Lower leg skin (tissue), 3 donors: ENCODE data around the gene PRSS22.

Experiments used
- POLR2A ChIP-seq, 2 donors: fragments of 450-650 bp; IDR thresholded peaks; one replicate each; pipeline ENCODE4 v1.6.1; 2016 to 2017; ENCODE audit warnings: antibody characterized with exemption in 2 of 2, mild to moderate bottlenecking in 1 of 2, moderate library complexity in 1 of 2
- TF ChIP-seq, protein P1 (sequence below), 3 donors: fragments of 450-650 bp; IDR thresholded peaks; one replicate each; pipeline ENCODE4 v1.5.1; 2016; ENCODE audit warnings: antibody characterized with exemption in 3 of 3, mild to moderate bottlenecking in 3 of 3, moderate library complexity in 2 of 3

DNA sequence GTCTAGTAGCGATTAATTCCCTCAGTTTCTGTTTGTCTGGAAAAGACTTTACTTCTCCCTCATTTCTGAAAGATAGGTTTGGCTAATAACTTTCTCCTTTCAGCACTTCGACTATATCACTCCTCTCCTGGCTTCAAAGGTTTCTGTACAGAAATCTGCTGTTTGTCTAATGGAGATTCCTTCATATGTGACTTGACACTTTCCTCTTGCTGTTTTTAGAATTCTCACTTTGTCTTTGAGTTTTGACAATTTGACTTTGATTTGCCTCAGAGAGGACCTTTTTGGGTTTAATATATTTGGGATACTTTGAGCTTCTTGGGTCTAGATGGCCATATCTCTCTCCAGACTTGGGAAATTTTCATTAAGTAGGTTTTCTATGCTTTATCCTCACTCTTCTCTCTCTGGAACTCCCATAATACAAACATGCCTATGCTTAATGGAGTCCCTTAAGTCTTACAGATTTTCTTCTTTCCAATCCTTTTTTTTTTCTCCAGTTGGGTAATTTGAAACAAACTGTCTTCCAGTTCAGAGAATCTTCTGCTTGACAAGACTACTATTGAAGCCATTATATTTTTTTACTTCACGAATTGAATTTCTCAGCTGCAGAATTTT is 48.7 kb downstream of the PRSS22 start:
- TF ChIP-seq, protein P1, sequence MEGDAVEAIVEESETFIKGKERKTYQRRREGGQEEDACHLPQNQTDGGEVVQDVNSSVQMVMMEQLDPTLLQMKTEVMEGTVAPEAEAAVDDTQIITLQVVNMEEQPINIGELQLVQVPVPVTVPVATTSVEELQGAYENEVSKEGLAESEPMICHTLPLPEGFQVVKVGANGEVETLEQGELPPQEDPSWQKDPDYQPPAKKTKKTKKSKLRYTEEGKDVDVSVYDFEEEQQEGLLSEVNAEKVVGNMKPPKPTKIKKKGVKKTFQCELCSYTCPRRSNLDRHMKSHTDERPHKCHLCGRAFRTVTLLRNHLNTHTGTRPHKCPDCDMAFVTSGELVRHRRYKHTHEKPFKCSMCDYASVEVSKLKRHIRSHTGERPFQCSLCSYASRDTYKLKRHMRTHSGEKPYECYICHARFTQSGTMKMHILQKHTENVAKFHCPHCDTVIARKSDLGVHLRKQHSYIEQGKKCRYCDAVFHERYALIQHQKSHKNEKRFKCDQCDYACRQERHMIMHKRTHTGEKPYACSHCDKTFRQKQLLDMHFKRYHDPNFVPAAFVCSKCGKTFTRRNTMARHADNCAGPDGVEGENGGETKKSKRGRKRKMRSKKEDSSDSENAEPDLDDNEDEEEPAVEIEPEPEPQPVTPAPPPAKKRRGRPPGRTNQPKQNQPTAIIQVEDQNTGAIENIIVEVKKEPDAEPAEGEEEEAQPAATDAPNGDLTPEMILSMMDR (IDR thresholded peaks at IDR 0.05): no peak
- TF ChIP-seq POLR2A (IDR thresholded peaks at IDR 0.05): no peak
